Kidney glomerular epithelial cell (primary cell): ENCODE measurements around the gene CLOCK.
A peak's percentile ranks its signal among the peaks of the same experiment; 100 is the strongest.

Experiments used
- DNase-seq: peaks from one replicate; lab custom pipeline; 2025; lab: John Stamatoyannopoulos, UW

Gene CLOCK

GRCh38 chr4:55475394-55476243, 71.1 kb downstream of the CLOCK start:
- peak; percentile 15 for DNase-seq

- no peak for DNase-seq
These were observed 76.7 kb downstream of the CLOCK start for GRCh38 chr4:55469979-55470378.

- no peak for DNase-seq
These were observed 78.0 kb downstream of the CLOCK start for GRCh38 chr4:55468724-55469123.

GRCh38 chr4:55466001-55466400, 80.7 kb downstream of the CLOCK start:
- DNase-seq: no peak

- DNase-seq: no peak
These were observed 88.1 kb downstream of the CLOCK start for GRCh38 chr4:55458611-55459010.

GRCh38 chr4:55458164-55458563, 88.5 kb downstream of the CLOCK start:
- no peak for DNase-seq

- DNase-seq: no peak
These were observed 96.1 kb downstream of the CLOCK start for GRCh38 chr4:55450566-55450965.

GRCh38 chr4:55447831-55448230, 98.9 kb downstream of the CLOCK start:
- no peak for DNase-seq

GRCh38 chr4:55447108-55447708, 99.5 kb downstream of the CLOCK start:
- no peak for DNase-seq

- DNase-seq: no peak
These were observed 100.2 kb downstream of the CLOCK start for GRCh38 chr4:55446578-55446922.

GRCh38 chr4:55445921-55446577, 100.7 kb downstream of the CLOCK start:
- DNase-seq: peak; percentile 70

GRCh38 chr4:55444827-55445226, 101.9 kb downstream of the CLOCK start:
- DNase-seq: no peak

- DNase-seq: no peak
These were observed 104.2 kb downstream of the CLOCK start for GRCh38 chr4:55442541-55442940.

- no peak for DNase-seq
These were observed 105.9 kb downstream of the CLOCK start for GRCh38 chr4:55440786-55441185.

- DNase-seq: no peak
These were observed 107.7 kb downstream of the CLOCK start for GRCh38 chr4:55439023-55439422.

- no peak for DNase-seq
These were observed 108.4 kb downstream of the CLOCK start for GRCh38 chr4:55438314-55438713.

- no peak for DNase-seq
These were observed 108.9 kb downstream of the CLOCK start for GRCh38 chr4:55437823-55438222.

GRCh38 chr4:55437356-55437796, 109.3 kb downstream of the CLOCK start:
- DNase-seq: no peak

GRCh38 chr4:55435141-55435841, 111.4 kb downstream of the CLOCK start:
- DNase-seq: no peak

GRCh38 chr4:55431710-55432336, 114.9 kb downstream of the CLOCK start:
- no peak for DNase-seq

GRCh38 chr4:55424791-55425190, 121.9 kb downstream of the CLOCK start:
- no peak for DNase-seq

- DNase-seq: no peak
These were observed 130.5 kb downstream of the CLOCK start for GRCh38 chr4:55416176-55416575.
